Measurements from ENCODE around the gene ASPN.

Gene ASPN

DNA sequence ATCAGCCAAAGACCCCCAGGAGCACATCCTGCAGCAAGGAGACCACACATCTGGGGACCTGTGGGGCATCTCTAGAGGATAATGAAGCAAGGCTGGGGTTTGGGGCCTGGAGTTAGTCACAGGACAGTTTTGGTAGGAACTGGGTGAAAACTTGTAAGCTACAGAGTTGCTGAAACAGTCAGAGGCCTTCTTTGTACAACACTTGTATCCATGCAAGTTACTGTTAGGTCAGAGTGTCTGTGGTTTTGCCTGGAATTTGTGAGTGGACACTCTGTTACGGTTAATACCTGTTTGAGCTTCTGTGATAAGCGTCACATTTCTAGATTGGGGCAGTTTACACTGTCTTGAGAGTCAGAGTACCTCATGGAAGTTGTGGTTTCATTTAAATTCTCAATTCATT, 22.6 kb upstream of the ASPN start:
- DNase-seq (ENCODE audit: low read depth in 2 of 2) = no peak

DNA sequence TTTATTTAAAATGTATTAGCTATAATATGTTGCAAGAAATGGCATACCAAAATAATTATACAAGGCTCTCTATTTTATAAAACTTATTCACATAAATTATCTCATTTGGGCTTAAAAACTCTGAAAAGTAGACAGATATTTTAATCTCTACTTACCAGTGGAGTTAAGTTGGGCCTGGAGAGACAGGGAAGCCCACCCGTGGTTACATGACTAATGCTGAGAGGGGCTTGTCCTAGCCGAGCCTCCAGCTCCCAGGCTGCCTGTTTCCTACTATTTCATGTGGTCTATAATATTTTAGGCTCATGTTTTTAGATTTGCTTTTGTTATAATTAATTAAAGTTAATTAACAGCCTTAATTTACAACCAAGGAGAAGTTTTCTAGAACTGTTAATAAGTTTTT, 20.9 kb upstream of the ASPN start:
- DNase-seq (ENCODE audit: low read depth in 2 of 2) = no peak

DNA sequence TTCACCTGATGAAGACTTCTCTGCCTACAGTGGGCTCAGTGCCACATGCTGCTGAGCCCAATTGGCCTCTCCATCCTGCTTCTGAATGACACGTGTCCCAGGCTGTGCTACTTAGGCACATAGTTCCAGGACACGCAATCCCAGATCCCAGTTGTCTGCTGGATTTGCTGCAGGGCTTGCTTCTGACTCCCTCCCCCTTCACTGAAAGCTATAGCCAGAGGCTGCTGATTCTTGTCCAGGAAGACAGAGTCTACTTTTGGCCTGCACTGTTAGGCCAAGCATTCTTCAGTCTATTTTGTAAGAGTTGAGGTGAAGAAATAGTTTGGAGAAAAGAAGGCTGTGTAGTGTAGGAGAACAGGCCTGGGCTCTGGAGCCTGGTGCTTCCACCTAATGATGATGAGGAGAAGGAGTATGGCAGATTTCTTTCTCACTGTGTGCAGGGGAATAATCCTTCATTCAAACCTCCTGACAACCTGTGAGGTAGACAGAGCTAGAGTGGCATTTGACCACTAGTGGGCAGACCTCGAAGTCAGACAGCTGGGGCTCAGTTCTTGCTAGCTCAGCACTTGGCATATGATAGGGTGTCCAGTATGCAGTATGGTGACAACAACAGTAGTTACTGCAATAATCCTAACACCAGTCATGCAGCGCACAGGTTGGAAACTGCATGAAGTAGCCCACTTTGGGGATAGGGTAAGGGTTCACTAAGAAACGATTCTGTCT, 19.5 kb upstream of the ASPN start:
- no peak for DNase-seq (ENCODE audit: low read depth in 2 of 2)

- no peak for DNase-seq (ENCODE audit: low read depth in 2 of 2)
Measured at GRCh38 chr9:92500725-92501124, 18.4 kb upstream of the ASPN start.

- DNase-seq (ENCODE audit: low read depth in 2 of 2) = no peak
Measured at GRCh38 chr9:92499701-92500100, 17.4 kb upstream of the ASPN start.

- DNase-seq (ENCODE audit: low read depth in 2 of 2) = no peak
Measured at GRCh38 chr9:92496396-92497176, 14.3 kb upstream of the ASPN start.

DNA sequence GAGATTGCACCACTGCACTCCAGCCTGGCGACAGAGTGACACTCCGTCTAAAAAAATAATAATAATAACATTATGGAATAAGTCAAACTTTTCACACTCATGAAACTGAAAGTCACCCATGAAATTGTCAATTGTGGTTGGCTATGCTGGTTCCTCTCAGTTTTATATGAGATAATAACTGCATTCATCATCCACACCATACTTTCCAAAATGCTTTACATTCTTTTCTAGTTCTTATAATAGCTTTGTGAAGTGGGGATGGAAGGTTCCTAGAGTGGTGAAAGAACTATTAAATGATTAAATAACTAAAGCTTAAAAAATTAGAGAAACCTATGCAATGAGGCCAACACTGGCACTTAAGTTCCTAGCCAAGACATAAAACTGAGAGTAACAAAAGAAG, 12.6 kb upstream of the ASPN start:
- DNase-seq (ENCODE audit: low read depth in 2 of 2) = no peak

DNA sequence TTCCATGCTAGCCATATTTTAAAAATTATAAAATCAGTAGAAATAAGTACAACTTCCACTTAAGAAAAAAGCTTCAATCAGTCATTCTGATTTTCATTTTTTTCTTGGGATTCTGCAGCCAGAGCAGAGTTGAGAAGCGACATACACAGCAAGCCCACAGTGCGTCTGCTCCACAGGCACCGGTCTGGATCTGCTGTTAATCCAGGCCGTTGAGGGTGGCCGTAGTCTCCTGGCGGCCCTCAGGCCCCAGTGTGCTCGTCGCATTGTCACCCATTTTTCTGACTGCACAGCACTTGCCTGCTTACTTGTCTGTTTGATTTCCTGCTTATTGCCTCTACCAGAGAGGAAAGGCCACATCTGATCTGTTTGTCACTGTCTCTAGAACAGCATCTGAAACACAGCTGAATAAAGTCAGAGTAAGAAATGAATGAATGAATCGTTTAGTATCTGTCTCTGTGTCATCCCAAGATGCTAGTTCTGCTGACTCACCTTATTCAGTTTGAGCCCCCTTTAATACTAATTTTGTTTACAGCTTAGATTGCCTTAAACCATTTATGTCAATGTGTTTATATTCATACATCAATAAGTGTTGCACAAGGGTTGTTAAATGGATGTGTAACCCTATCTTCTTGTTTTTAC, 11.6 kb upstream of the ASPN start:
- no peak for DNase-seq (ENCODE audit: low read depth in 2 of 2)

DNA sequence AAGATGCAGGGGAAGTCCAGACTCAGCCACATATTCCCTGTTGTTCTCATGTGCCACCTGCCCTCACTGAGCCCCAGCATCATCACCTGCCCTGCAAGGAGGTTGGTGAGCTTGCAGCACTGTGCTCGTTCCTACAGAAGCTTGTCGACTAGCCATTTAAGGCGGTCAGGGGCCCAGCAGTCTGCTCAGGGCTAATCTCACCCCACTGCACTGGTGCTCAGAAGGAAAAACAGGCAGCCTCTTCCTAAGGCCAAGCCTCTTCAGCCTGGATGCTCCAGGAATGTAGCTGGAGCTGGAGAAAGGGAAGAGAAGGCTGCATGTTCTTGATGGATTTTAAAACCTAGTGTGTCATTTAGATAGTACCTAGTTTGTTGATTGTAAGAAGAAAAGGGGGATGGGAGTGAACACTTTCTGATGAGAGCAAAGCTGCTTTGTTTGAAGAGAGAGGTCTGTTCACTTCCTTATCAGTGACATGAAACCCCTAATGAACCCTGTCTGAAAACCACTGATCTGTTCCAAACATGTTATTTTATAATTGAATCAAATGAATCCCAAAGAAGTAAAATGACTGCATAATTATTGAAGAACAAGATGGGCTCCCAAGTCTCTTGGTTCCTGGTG, 10.6 kb upstream of the ASPN start:
- DNase-seq (ENCODE audit: low read depth in 2 of 2) = no peak

GRCh38 chr9:92488681-92489550, 6.6 kb upstream of the ASPN start:
- DNase-seq (ENCODE audit: low read depth in 2 of 2) = no peak

DNA sequence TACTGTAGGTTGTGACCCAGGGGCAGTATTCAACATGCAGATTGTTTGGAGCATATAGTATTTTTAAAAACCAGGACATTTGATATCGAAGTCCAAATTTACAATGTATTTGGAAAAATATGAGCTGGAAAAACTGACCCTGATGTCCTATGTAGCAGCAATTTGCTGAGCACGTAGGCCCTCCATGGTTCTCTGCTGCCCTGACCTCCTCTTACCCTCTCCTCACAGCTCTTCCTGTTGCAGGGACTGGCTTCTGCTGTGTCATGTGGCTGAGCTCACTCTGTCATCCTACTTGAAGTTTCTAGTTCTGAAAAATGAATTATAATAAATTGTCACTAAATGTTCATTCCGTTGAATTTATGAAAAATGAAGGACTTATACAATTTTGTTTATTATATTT, 4.1 kb upstream of the ASPN start:
- DNase-seq (ENCODE audit: low read depth in 2 of 2) = no peak

DNA sequence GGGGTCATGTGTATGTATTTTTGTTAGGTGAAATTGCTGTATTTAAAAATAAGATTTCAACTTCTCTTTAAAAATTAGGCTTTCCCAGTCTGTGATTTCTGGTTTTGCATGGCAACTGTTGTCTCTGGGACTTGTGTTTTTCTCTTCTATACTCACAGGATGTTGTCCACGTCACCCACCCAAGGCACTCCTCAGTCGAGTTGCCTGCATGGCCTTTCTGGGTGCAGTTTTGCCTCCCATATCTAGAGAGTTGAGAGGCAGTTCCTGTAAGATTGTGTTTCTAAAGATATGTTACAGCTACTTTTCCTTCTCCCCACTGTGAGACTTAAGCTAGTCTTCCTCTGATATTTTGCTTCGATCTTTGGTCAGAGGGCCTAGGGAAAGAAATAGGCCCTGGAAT, 2.3 kb upstream of the ASPN start:
- DNase-seq (ENCODE audit: low read depth in 2 of 2) = no peak

GRCh38 chr9:92483627-92484545, 1.6 kb upstream of the ASPN start:
- no peak for DNase-seq (ENCODE audit: low read depth in 2 of 2)

DNA sequence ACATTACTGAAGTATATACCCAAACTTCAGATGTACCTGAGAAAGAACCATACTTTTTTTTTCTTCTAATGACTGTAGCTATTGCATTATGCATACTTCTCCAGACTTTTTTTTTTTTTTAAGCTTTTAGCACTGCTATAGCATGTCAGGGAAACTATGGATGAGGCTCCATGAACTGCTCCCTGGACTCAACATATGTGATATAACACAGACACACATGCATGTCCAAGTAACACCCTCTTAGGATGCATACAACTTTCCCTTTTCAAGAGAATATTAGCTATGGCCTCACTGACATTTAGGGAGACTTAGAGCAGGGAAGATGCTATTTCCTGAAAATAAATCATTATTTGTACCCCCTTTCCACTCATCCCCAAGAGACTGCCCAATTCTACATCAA, 499 bp upstream of the ASPN start:
- no peak for DNase-seq (ENCODE audit: low read depth in 2 of 2)

- no peak for DNase-seq (ENCODE audit: low read depth in 2 of 2)
Measured at GRCh38 chr9:92480986-92481633, 1.2 kb downstream of the ASPN start.

DNA sequence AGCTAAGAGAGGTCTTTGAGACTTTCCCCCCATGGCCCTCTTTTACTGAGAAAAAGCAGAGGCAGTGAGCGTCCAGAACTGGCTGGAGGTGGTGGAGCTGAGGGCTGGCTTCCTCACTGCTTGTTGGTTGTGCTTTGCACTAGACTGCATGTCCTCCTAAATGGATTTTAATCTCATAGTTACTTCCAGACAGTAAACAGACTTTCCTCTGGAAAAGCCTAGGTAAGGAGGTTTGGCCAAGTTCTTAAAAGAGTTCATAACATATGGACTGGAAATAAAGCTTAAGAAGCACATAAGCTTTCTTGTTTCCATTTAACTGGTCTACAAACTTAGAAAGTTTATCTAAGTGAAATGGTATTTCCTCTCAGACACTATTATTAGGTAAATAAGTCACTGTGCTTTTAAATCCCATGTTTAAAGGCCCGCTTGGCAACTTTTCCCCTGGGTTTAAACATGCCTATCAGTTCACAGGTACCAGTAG, 2.0 kb downstream of the ASPN start:
- no peak for DNase-seq (ENCODE audit: low read depth in 2 of 2)

DNA sequence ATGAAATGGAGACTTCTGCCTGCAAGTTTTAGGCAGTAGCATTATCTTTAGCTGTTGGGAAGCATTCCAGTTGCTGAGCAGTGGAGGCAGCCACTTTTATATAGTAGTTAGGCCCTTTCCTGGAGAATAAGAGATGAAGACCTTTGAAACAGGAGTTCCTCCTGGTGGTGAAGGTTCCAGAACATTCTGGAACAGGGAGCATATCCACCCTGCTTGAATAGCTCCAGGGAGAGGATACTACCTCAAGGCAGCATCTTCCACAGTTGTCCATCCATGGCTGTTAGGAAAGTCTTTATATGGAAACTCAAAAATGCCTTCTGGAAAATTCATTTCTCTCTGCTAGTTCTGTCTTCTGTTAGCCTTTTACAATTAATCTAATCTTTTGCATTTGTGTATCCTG, 3.0 kb downstream of the ASPN start:
- DNase-seq (ENCODE audit: low read depth in 2 of 2) = no peak

DNA sequence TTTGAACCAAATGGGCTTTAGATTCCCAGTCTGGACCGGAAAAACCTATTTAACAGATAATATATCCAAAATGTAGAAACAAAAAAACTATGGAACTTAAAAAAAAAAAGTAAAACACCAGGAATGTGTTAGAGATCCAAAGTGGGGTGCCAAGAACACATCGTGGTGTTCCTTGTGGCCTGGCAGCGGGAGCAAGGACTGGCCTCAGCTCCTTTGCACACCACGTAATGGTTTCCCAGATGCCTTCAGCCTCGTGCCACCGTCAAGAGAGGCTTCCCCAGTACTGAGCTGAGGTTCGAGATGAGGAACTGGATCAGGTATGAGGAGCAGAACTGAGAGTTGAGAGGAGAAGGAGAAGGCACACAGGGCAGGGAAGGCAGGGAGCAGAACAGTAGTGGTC, 3.5 kb downstream of the ASPN start:
- no peak for DNase-seq (ENCODE audit: low read depth in 2 of 2)

- DNase-seq (ENCODE audit: low read depth in 2 of 2) = no peak
Measured at GRCh38 chr9:92476962-92477361, 5.3 kb downstream of the ASPN start.

- no peak for DNase-seq (ENCODE audit: low read depth in 2 of 2)
Measured at GRCh38 chr9:92474587-92474986, 7.7 kb downstream of the ASPN start.

Measured in stimulated activated CD8-positive, alpha-beta memory T cell treated with anti-CD3 and anti-CD28 coated beads, Interleukin-2, amount 100 ng/mL, for 48 hours (primary cell).